DND-41 (cell line): ENCODE results near the gene ATG12.
"Not testable (repeated sequence)": the region's sequence is repeated elsewhere in the genome, so short reads cannot be mapped to it uniquely, and the experiment has no call there.

Experiments
- ATAC-seq: fragments of 200-7000 bp; cut with Tn5 transposase; 3 replicates; pipeline ENCODE4 v1.9.1; 2021; ENCODE audit warnings: low read depth; ENCODE audit not compliant: insufficient read depth
- DNase-seq: peaks from one replicate; pipeline ENCODE4 v3.0.0-alpha.2; 2020
- H2AFZ ChIP-seq: 2 replicates; pipeline ENCODE4 v1.6.0; 2012; ENCODE audit warnings: low read depth, low read length
- H3K27ac ChIP-seq: 2 replicates; pipeline ENCODE4 v1.5.1; 2012; ENCODE audit warnings: low read length, inconsistent platforms
- H3K27me3 ChIP-seq: fragments of 200-600 bp; sonication (generic); 2 replicates; pipeline ENCODE4 v1.6.0; 2012; ENCODE audit warnings: low read length, mild to moderate bottlenecking, inconsistent platforms; ENCODE audit not compliant: insufficient read depth, poor library complexity
- H3K36me3 ChIP-seq: 2 replicates; pipeline ENCODE4 v1.5.1; 2012; ENCODE audit warnings: low read length, inconsistent platforms; ENCODE audit not compliant: insufficient read depth
- H3K4me1 ChIP-seq: 2 replicates; pipeline ENCODE4 v1.5.1; 2012; ENCODE audit warnings: mild to moderate bottlenecking, low read length; ENCODE audit not compliant: insufficient read depth
- H3K4me2 ChIP-seq: 2 replicates; pipeline ENCODE4 v1.6.0; 2012; ENCODE audit warnings: mild to moderate bottlenecking, moderate library complexity, low read length, inconsistent platforms; ENCODE audit not compliant: insufficient read depth
- H3K4me3 ChIP-seq, 2 experiments: fragments of 200-600 bp in 1 of 2; shearing (Covaris generic) in 1 of 2; 2 replicates each; pipeline ENCODE4 v1.5.1; 2012 to 2016; ENCODE audit warnings: inconsistent platforms in 2 of 2, low read length in 2 of 2, mild to moderate bottlenecking in 2 of 2, low read depth in 1 of 2, moderate library complexity in 1 of 2
- H3K79me2 ChIP-seq: 2 replicates; pipeline ENCODE4 v1.6.0; 2012; ENCODE audit warnings: low read length, inconsistent platforms; ENCODE audit not compliant: insufficient read depth
- H3K9ac ChIP-seq: 2 replicates; pipeline ENCODE4 v1.6.0; 2012; ENCODE audit warnings: low read depth, mild to moderate bottlenecking, inconsistent platforms, low read length, moderate library complexity
- H3K9me3 ChIP-seq: 2 replicates; pipeline ENCODE4 v1.5.1; 2012; ENCODE audit warnings: low read length, moderate library complexity, mild to moderate bottlenecking, inconsistent platforms; ENCODE audit not compliant: insufficient read depth, severe bottlenecking
- H4K20me1 ChIP-seq: 2 replicates; pipeline ENCODE4 v1.6.0; 2012; ENCODE audit warnings: low read length; ENCODE audit not compliant: insufficient read depth
- CTCF ChIP-seq: IDR thresholded peaks from 2 replicates; pipeline ENCODE4 v1.5.1; 2012; ENCODE audit warnings: borderline replicate concordance, low read length, moderate library complexity, mild to moderate bottlenecking; ENCODE audit not compliant: poor library complexity, severe bottlenecking; ENCODE audit errors: extremely low read depth
- EZH2 ChIP-seq: IDR thresholded peaks from 3 replicates; pipeline ENCODE4 v1.6.1; 2012; ENCODE audit warnings: borderline replicate concordance, low read depth, mild to moderate bottlenecking, moderate library complexity, low read length, inconsistent platforms; ENCODE audit not compliant: severe bottlenecking

Gene ATG12

GRCh38 chr5:115877342-115877741, 36.0 kb upstream of the ATG12 start:
- not testable (repeated sequence) for H4K20me1 ChIP-seq, DNase-seq, H3K4me2 ChIP-seq, H3K79me2 ChIP-seq, H3K27me3 ChIP-seq, H3K27ac ChIP-seq, H3K4me1 ChIP-seq, ATAC-seq, H3K9ac ChIP-seq, H2AFZ ChIP-seq, H3K4me3 ChIP-seq, H3K9me3 ChIP-seq
- peaks cover 12% of the 10 kb centered on the region; the same call in 1 of the 2 replicates for H3K36me3 ChIP-seq

- H3K4me3 ChIP-seq, result no peak overlapping the region
- H3K27me3 ChIP-seq, result no peaks in the 10 kb centered on the region
- DNase-seq (no peak), ATAC-seq (no peak)
- H3K4me1 ChIP-seq, result no peaks in the 10 kb centered on the region
- peaks cover 27% of the 10 kb centered on the region; the same call in 1 of the 2 replicates for H3K36me3 ChIP-seq
- H3K4me2 ChIP-seq, result no peak overlapping the region
- no peaks in the 10 kb centered on the region for H4K20me1 ChIP-seq
- H2AFZ ChIP-seq, result no peak overlapping the region
- H3K79me2 ChIP-seq, result peaks cover 2% of the 10 kb centered on the region; the same call in 1 of the 2 replicates
- no peak overlapping the region for H3K9ac ChIP-seq
- TF ChIP-seq CTCF, result no peak
- TF ChIP-seq EZH2, result no peak
- no peak overlapping the region for H3K27ac ChIP-seq
- no peaks in the 10 kb centered on the region for H3K9me3 ChIP-seq
Measured at GRCh38 chr5:115875447-115875846, 34.1 kb upstream of the ATG12 start.

- Histone ChIP-seq H4K20me1 (no peaks in the 10 kb centered on the region), H3K4me1 (no peaks in the 10 kb centered on the region), H3K9ac (no peak overlapping the region), H3K79me2 (no peaks in the 10 kb centered on the region; the same call in 1 of the 2 replicates), H3K27ac (no peak overlapping the region), H3K4me3 (no peak overlapping the region), H3K36me3 (peaks cover 35% of the 10 kb centered on the region; the same call in 1 of the 2 replicates), H3K9me3 (no peaks in the 10 kb centered on the region), H2AFZ (no peak overlapping the region), H3K4me2 (no peak overlapping the region), H3K27me3 (no peaks in the 10 kb centered on the region)
- TF ChIP-seq CTCF (no peak), EZH2 (no peak)
- ATAC-seq (no peak), DNase-seq (no peak)
Measured at GRCh38 chr5:115873392-115873791, 32.0 kb upstream of the ATG12 start.

GRCh38 chr5:115872447-115872846, 31.1 kb upstream of the ATG12 start:
- H3K79me2 ChIP-seq, result no peaks in the 10 kb centered on the region

More at GRCh38 chr5:115872447-115872846, 31.1 kb upstream of the ATG12 start:
- Histone ChIP-seq H3K9ac (no peak overlapping the region), H3K9me3 (no peaks in the 10 kb centered on the region), H2AFZ (no peak overlapping the region), H3K4me3 (no peak overlapping the region), H3K4me2 (no peak overlapping the region), H3K27me3 (no peaks in the 10 kb centered on the region), H3K27ac (no peak overlapping the region), H3K36me3 (peaks cover 35% of the 10 kb centered on the region; the same call in 1 of the 2 replicates), H3K4me1 (no peaks in the 10 kb centered on the region), H4K20me1 (no peaks in the 10 kb centered on the region)
- no peak for TF ChIP-seq EZH2
- no peak for TF ChIP-seq CTCF
- DNase-seq, result no peak
- no peak for ATAC-seq
